Body of pancreas (tissue), 4 donors: ENCODE data around the gene MB21D2.

Experiments used
- POLR2A ChIP-seq, 3 donors: fragments of 450-650 bp; IDR thresholded peaks; one replicate each; pipeline ENCODE4 v1.6.1; 2016; ENCODE audit warnings: antibody characterized with exemption in 3 of 3, mild to moderate bottlenecking in 2 of 3
- TF ChIP-seq, protein P1 (sequence below), 7 experiments: fragments of 450-650 bp in 4 of 7; fragments of 200-600 bp in 3 of 7; sonication (generic) in 3 of 7; IDR thresholded peaks; one replicate each; pipeline ENCODE4 v1.5.1; 2016 to 2019; ENCODE audit warnings: antibody characterized with exemption in 7 of 7

- TF ChIP-seq, protein P1, sequence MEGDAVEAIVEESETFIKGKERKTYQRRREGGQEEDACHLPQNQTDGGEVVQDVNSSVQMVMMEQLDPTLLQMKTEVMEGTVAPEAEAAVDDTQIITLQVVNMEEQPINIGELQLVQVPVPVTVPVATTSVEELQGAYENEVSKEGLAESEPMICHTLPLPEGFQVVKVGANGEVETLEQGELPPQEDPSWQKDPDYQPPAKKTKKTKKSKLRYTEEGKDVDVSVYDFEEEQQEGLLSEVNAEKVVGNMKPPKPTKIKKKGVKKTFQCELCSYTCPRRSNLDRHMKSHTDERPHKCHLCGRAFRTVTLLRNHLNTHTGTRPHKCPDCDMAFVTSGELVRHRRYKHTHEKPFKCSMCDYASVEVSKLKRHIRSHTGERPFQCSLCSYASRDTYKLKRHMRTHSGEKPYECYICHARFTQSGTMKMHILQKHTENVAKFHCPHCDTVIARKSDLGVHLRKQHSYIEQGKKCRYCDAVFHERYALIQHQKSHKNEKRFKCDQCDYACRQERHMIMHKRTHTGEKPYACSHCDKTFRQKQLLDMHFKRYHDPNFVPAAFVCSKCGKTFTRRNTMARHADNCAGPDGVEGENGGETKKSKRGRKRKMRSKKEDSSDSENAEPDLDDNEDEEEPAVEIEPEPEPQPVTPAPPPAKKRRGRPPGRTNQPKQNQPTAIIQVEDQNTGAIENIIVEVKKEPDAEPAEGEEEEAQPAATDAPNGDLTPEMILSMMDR (IDR thresholded peaks at IDR 0.05): no peak
- no peak for TF ChIP-seq POLR2A (IDR thresholded peaks at IDR 0.05)
These were observed 16.3 kb upstream of the MB21D2 start for GRCh38 chr3:192933779-192934460.
